GM18861 (cell line): ENCODE data around the gene CLSTN2.

ENCODE experiments used
- ATAC-seq: cut with Tn5 transposase; IDR thresholded peaks from one replicate; pipeline ENCODE4 v1.9.1; 2021; ENCODE audit not compliant: unreplicated experiment

CLSTN2 gene

DNA sequence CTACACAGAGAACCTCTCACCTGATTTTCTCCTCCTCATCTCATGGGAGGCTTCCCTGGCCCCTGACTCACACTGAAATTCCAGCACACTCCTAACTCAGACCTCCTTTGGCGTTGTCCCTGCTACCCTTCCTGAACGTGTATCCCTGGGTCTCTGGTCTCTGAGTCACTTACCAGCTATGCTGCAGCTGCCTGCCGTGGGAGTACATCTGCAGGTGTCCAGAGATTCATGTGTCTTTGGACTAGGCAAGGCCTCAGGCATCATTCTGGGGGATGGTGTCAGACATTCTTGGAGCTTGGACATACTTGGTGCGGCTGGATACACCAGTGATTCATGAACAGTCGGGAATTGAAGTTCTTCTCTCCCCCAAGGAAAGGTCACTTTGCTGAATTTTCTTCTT is 594.1 kb downstream of the CLSTN2 start:
- no peak for ATAC-seq

DNA sequence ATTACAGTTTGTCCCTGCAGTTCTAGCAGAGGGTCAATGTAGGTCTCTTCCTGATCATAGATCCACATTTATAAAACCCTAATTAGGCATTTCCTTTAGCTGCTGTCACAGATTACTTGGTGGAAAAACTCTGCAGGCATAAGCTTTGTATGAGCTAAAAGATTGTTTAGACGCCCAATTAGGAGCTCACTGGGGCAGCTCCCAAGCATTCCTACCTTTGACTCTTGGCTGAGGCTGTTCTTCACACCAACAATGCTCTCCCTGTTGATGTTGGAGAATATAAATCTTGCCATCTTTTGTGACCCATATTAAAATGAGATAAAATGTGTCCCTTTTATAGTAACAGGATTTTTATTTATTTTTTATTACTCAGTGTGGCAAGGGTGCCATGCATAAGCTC is 594.6 kb downstream of the CLSTN2 start:
- ATAC-seq: no peak

DNA sequence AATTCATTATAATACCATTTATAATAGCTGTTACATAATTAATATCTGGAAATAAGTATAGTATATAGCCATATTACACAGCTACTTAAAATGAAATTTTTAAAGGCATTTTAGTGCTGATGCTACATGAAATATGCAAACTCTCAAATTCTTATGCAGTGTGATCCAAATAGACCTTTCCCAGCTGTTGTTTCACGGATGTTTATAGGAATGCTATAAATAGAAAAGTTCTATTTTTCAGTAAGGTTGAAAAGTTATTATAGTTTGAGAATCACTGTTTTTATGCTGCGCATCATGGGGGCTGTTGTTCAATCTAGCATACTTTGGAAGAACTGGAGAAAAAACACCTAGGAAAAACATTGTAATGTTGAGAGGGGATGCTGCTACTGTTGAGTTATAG is 595.1 kb downstream of the CLSTN2 start:
- ATAC-seq: no peak

DNA sequence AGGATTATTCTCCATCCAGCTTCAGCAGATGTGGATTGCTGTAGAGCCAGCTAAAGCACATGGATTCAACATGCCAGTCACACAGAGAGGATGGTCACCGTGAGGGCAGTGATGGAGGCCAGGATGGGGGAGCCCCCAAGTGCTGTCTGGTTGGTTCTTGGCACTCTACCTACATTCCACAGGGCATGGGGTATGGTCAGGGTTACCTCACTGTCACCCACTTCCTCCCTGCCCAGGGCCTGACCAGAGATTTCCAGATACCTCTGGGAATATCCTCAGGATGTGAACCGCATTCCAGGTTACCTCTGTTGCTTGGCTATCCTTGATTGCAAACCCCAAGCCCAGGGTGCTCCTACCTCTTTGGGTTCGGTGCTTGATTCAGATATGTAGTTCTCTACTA is 595.6 kb downstream of the CLSTN2 start:
- ATAC-seq: no peak

DNA sequence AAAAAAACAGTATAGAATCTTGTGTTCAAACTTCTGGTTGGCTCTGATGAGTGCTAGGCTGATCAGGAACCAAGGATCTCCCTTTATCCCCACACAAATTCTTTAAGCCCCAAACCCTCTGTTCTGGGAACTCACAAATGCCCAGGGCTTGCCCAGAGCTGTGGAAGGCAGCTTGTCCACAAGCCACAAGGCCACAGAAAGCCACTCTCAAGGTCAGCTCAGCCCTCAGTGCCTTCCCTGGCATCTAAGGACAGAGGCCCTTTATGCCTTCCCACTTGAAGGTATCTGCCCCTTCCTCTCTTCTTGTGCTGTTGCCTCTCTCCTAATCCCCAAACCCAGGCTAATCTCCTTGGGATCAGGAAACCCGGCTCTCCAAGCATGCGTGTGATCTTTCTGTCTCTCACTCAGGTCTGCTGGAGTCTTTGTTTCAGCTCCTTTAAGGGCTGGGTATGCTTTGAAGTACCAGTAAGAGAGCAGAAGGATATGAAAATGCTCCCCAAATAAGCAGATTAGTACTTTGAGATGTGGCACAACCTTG is 597.9 kb downstream of the CLSTN2 start:
- ATAC-seq: no peak

DNA sequence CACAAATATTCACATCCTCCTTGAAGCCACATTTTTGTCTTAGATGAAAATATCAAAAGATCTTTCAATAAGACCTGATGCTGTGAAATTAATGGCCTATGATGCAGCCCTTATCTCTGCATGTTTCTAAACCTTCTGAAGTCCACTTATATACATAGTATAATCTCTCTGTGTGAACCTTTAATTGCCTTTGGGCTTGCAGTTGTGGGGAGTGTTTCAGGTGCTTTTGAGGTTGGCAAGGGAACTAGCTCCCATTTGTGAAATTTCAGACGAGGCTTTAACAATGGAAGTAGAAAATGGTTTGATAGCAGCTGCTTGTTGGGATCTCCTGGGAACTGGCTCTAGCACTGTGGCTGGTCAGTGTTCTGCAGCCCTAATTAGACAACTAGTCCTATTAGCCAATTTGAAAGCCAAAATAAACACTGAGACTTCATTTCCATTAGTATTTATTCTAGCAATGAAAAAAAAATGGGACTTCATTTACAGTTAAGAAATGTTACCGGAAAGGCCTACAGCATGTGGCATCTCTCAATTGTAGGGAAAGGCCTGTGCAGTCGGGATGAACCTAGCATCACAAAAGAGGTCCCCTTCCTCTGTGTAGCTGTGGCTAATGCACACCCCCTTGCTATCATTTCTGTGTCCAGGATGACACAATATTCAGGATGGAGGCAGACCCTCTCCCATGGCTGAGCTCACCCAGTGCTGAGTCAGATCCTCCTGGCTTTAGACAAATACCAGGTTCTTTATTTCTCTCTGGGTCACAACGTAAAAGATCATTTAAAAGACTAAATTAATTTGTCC is 602.1 kb downstream of the CLSTN2 start:
- no peak for ATAC-seq

DNA sequence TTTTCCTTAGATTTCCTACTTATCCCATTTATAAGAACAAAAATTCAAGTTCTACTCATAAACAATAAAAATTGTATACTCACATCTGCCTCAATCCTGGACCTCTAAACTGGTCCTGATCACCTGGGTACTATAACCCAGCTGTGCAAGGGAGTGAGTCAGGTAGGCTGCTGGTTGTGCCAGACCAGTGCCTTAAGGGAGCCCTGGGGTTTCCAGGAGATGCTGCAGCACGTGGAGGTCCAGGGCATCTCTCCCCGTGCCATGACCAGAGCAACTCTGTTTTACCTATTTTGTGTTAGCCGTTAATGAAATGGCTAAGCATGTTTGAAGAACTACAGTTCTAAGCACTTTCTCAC is 602.7 kb downstream of the CLSTN2 start:
- no peak for ATAC-seq

DNA sequence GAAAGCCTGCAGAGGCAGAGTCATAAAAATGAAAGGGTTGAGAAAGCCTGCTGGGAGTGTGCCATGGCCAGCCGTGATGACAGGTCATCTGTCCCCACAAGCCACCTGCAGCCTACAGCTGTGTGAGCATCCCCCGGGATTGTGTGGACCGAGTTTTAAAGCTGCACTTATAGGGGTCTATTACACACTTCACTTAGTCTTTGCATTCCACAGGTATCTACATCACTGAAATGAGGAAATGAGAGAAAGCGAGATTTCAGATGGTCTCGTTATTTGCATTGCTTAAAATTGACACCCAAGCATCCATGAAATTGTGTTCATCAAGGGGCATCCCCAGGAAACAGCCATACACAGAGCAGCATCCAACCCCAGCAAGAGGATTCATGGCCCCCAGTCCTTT is 605.3 kb downstream of the CLSTN2 start:
- peak; percentile 85 for ATAC-seq

DNA sequence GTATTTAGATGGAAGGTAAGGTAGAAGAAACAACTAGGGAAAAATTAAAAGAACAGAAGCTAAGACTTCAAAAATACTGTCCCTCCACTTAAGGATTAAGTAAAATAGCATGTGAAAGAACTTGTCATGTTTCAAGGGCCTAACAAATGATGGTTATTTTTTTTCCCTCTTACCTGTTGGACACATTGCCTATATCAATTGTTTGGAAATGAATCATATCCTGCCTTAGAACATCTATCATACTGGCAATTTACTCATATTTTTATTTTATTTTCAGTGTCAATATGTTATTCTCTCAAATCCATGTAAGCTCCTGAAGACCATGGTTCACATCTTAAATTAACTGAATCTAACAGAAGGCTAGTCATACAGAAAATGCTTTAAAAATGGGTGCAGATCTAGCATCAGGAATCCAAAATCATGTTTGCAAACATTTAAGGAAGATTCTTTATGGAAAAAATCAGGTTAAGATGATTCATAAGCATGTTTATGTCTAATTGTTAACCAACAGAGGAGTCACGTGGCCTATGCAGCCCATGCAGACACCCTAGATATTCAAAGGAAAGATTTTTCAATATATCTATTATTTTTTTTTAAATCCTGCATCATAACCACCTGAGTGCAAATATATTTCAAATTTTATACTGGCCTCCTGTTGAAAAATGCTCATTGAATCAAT is 607.1 kb downstream of the CLSTN2 start:
- ATAC-seq: no peak

DNA sequence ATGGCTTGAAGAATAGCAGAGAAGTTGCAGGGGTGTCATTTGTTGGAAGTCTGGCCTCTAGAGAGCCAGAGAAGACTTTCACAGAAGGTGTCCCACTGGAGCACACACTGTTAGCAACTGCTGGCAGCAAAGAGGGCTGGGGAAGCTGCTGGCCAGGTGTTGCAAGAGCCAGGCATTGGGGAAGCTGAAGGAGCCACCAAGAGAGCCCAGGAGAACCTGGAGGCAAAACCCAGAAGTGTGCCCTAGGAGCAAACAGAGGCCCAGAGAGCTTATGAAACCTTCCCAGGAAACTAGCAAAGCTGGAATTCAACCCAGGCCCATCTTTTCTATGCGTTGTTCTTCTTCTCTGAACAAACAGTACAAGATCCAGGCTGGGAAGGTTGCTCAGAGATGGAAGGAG is 610.2 kb downstream of the CLSTN2 start:
- no peak for ATAC-seq

DNA sequence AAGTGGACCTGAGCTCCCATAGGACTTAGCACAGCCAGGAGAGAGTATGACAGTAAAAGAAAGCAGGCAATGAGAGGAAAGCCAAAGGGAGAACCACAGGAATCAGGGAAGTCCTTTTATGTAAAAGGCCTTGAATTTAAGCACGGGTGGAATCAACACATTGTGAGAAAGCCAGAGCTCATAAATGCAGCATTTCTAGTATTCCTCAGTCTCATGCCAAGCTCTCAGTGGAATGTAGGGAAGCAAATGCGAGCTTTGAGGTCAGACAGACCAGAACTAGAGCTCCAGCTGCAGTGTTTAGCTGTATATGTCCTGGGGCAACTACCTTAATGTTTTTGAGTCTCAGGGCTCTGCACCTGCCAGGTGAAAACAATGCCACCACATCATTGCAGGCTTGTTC is 610.8 kb downstream of the CLSTN2 start:
- no peak for ATAC-seq

DNA sequence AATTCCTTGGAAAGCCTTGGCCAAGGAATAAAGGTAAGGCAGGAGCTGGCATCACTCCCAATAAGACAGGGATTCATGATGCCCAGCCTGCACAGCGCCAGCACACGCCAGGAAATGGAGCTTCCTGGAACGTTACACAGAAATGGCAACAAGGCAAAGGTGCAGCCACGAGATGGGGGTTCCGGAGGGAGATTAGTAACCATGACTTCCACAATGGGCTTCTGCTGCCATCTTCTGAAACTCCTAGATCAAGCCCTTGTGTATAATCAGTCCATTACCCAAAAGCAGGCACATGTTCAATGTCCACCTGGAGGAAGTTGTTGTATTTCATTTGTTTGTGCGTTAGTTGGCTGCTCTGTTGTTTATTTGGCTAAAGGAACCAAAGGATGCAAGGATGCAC is 611.7 kb downstream of the CLSTN2 start:
- ATAC-seq: no peak

DNA sequence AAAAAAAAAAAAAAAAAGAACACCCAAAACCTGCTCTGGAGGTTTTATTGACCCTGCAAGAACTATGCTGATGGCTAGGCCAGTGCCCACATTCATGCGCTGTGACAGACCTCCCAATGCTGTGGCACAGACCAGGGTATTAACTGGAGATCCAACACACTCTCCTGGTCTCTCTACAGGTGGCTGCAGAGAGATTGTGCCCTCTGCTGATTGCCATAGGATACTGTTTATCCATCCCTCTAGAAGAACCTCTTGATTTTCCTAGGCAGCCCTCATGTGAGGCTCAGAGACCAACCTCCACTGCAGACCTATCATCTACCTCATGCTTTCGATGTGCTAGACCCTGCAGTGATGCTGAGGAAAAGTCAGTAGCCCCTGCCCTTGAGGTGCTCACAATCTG is 617.4 kb downstream of the CLSTN2 start:
- ATAC-seq: no peak

DNA sequence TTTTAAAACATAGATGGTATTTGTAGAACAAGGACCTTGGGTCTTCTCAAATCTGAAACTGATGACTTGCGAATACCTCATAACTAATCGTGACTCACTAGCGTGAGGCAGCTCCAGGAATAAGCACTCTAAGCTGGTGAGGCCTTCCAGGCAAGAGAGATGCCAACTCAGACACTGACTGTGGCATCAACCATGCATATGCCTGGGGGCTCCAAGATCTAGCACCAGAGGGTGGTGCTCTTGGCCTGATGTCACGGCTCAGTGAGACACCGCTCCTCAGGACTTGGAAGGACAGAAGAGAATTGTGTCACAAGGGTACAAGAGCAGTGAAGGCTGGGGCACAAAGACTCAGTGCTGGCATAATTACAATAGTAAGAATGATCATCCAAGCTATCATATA is 617.9 kb downstream of the CLSTN2 start:
- no peak for ATAC-seq

DNA sequence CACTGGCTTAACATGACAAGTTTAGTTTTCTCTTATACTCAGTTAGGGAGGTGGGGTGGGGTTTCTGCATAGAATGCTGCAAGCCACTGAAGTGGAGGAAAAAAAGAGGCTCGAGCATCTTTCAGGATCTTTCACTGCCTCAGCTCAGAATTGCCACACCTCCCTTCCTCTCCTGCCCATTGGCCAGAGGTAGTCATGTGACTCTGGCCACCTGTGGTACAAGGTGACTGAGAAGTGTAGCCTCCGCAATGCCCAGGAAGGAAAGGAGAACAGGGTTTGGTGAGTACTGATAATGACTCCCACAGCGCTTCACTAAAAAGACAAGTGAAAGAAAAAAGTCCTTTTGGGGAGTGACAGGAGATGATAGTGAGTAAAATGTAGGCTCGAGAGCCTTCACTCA is 618.6 kb downstream of the CLSTN2 start:
- ATAC-seq: no peak

DNA sequence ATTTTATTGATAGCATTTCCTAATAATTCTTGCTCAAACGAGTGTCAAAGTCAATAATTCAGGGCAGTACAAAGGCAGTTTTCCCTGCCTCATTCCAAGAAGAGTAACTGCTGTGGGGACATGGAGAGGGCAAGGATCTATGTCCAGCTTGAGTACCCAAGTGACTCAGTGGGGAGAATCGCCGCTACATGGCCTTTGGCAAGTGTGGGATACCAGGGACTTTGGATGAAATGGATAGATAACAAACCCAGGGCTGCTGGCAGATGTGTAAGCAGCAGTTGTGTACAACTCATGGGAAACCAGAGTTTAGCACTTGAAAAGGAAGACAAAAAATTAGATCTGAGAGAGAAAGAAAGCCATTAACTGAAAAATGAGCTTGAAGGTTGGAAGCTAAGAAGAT is 620.7 kb downstream of the CLSTN2 start:
- ATAC-seq: no peak

DNA sequence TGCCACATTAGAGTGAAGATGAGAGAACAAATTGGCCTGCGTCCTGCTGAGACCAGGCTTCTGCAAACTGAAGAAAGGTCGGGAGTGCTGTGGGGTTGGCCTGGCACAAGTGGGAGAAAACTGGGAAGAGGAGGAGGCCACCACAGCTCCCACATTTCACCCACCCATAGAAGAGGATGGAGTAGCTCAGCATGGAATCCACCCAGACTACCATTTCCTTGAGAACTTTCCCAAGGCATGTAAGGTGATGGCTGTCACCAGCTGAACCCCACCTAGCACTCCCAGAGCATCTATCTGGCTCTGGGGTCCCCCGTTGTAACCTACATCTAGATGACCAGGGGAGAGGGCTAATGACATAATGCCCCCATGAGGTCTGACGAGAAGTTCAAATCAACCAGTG is 622.5 kb downstream of the CLSTN2 start:
- no peak for ATAC-seq

DNA sequence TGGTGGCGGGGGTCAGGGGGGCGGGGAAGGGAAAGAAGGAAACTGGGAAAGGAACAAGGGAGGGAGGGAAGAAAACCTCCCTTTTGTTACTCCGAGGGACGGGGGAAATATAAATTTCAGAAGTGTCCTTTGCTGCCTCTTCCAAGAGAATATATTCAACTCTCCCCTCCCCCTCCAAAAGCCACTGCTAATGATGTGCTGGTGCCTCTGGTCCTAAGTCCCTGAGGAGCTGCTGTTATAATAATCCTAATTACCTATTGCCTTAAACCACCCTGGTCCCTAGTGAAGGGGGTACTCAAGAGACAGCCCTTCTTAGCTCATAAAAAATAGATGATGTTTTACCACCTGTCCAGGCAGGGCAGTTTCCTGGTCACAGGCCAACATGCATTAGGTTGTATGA is 624.6 kb downstream of the CLSTN2 start:
- no peak for ATAC-seq

DNA sequence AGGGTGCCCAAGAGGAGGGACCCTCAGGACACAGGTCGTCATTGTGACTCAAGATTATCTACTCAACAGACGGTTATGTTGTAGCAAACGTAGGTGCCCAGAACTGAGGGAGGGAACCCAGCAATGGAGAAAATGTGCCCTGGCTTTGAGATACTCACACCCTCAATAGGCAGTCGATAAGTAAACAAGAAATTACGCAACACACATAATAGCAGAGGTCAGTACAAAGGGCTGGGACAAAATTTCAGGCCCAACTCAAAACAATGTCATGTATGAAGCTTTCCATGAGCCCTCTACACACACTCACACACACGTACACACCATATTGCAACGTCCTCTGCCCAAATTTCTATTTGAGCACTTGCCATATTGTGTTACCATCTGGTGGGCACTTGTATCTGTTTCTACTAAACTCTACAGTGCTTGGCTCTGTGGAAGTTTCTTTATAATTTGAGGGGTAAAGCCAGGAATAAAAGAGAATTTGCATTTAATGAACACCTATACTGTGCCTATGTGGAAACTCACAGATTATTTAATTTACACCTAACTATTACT is 628.3 kb downstream of the CLSTN2 start:
- ATAC-seq: no peak

DNA sequence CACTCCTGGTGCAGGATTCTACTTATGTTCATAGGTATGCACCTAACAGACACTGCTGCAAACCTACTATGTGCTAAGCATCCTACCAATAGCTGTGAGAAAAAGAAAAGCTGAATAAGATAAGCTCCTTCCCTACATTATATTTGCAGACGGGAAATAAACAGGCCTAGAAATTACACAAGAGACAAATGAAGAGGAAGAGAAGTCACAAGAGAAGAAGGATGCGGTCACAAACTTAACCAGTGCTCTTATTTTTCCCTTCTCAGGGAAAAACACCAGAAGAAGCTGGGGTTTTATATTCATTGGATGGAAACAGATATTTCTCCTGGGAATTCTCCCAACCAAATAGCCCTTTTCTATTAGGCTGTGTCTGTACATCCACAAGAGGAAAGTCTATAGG is 633.1 kb downstream of the CLSTN2 start:
- no peak for ATAC-seq

DNA sequence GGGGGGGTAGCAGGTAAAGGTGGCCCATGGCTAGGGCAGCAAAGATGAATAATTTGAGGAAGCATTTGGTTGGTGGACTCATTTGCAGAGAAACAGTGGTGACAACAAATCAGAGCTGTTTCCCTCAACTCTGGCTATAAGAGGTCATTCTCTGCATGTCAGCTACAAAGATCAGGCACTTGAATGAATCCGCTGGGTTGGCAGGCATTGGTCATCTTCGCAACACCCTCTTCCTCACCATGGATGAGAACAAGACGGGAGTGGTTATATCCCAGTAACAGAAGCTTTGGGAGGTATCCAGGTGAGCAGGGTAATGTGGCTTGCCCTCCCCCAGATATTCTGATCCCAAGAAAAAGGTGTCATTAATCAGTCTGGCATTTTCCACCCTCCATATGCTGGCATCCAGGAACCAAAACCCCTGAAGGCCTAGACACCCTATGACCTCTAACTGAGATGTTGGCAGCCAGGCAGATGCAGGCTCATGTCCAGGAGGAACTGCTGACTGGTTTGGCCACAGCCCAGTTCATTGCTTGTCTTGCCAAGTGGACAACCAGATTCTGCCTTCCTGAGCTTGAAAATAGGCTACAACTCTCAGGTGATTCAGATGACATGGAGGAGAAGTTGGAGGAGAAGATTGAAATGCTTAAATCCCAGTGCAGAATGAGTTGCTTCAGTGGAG is 634.0 kb downstream of the CLSTN2 start:
- ATAC-seq: no peak

DNA sequence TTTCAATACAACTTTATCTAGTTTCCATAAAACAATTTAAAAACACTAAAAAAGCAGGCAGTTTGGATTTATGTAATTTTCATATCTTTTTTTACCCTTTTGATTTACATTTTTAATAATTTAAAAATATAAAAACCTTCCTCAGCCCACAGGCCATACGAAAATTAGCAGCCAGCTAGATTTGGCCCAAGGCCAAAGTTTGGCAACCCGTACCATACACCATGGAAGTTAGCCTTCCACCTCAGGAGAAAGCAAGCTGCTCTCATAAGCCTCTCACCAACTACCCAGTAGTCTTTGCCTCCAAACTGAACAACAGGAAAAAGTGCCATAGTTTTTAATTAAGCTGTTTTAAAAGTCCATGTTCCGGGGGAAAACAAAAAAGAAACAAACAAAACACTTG is 635.6 kb downstream of the CLSTN2 start:
- no peak for ATAC-seq
